Caco-2 (cell line): Measurements from ENCODE around the gene F8A3. TPM values are rescaled to one million over a fixed set of nuclear protein-coding genes. Genes with fewer than 3 reads are reported as not detected.
"Not testable (repeated sequence)": the region's sequence is repeated elsewhere in the genome, so short reads cannot be mapped to it uniquely, and the experiment has no call there.

Experiments used
- Bru-seq: library from RNA; stranded (reverse); fragments of 400-500 nt; gene quantifications from one replicate; lab custom pipeline; 2021; lab: Mats Ljungman, UMichigan
- BruChase-seq, 2 experiments: library from RNA; stranded (reverse); fragments of 400-500 nt; gene quantifications; one replicate each; lab custom pipeline; 2021; lab: Mats Ljungman, UMichigan
- BruUV-seq: library from RNA; stranded (reverse); fragments of 400-500 nt; replicated peaks from 2 replicates; lab custom pipeline; 2021; lab: Mats Ljungman, UMichigan
- CTCF ChIA-PET: fragments of 300-600 bp; sonication (Branson Sonifier 250); formaldehyde crosslinking; loops from one replicate; lab custom pipeline; 2022; ENCODE audit warnings: antibody characterized with exemption; lab: Charles Lee
- POLR2A ChIA-PET: fragments of 300-600 bp; sonication (Branson Sonifier 250); formaldehyde crosslinking; loops from one replicate; lab custom pipeline; 2022; ENCODE audit warnings: antibody characterized with exemption; lab: Charles Lee
- DNase-seq, 2 experiments: peaks; one replicate each; pipeline versions ENCODE4 v3.0.0 to v3.0.0-alpha.2; 2020 to 2022
- H3K27me3 ChIP-seq: replicated peaks from 2 replicates; pipeline ENCODE4 v1.6.0; 2011; ENCODE audit warnings: low read length; ENCODE audit not compliant: control insufficient read depth, insufficient read depth
- H3K36me3 ChIP-seq: 2 replicates; pipeline ENCODE4 v1.5.1; 2011; ENCODE audit warnings: low read length; ENCODE audit not compliant: control insufficient read depth, insufficient read depth
- H3K4me1 ChIP-seq: fragments of 250-450 bp; sonication (Bioruptor Pico); 2 replicates; pipeline ENCODE4 v1.5.1; 2020; ENCODE audit warnings: mild to moderate bottlenecking
- H3K4me3 ChIP-seq: 2 replicates; pipeline ENCODE4 v1.5.1; 2011; ENCODE audit warnings: low read depth, mild to moderate bottlenecking, control low read depth, low read length
- H3K9me3 ChIP-seq: fragments of 250-450 bp; sonication (Bioruptor Pico); 2 replicates; pipeline ENCODE4 v1.5.1; 2020; ENCODE audit warnings: mild to moderate bottlenecking, moderate library complexity
- H3K27ac Mint-ChIP-seq: one replicate; pipeline ENCODE4 v1.8.0; 2022; ENCODE audit warnings: mixed read lengths; ENCODE audit not compliant: unreplicated experiment
- H3K27me3 Mint-ChIP-seq: one replicate; pipeline ENCODE4 v1.8.0; 2022; ENCODE audit warnings: mixed read lengths; ENCODE audit not compliant: insufficient read depth, unreplicated experiment
- H3K36me3 Mint-ChIP-seq: one replicate; pipeline ENCODE4 v1.8.0; 2022; ENCODE audit warnings: mild to moderate bottlenecking, mixed read lengths; ENCODE audit not compliant: insufficient read depth, unreplicated experiment
- H3K4me1 Mint-ChIP-seq: one replicate; pipeline ENCODE4 v1.8.0; 2022; ENCODE audit warnings: low read depth, mixed read lengths; ENCODE audit not compliant: unreplicated experiment
- H3K4me3 Mint-ChIP-seq: one replicate; pipeline ENCODE4 v1.8.0; 2022; ENCODE audit warnings: mild to moderate bottlenecking, moderate library complexity, mixed read lengths; ENCODE audit not compliant: unreplicated experiment
- H3K9me3 Mint-ChIP-seq: one replicate; pipeline ENCODE4 v1.8.0; 2022; ENCODE audit warnings: mixed read lengths; ENCODE audit not compliant: unreplicated experiment
- CTCF ChIP-seq, 2 experiments: fragments of 200-600 bp in 1 of 2; IDR thresholded peaks; 1 replicate in 1 of 2; 2 replicates in 1 of 2; pipeline versions ENCODE4 v1.5.1 to v1.8.0; 2011 to 2022; ENCODE audit warnings: antibody characterized with exemption in 1 of 2, control low read depth in 1 of 2, inconsistent platforms in 1 of 2, low read depth in 1 of 2, low read length in 1 of 2, mild to moderate bottlenecking in 1 of 2, moderate library complexity in 1 of 2; ENCODE audit not compliant: insufficient read depth in 1 of 2, severe bottlenecking in 1 of 2, unreplicated experiment in 1 of 2
- intact Hi-C: fragments of 100-400 bp; cut with micrococcal nuclease; formaldehyde crosslinking; loops from one replicate; pipeline ENCODE4 v1.10.0; 2022; ENCODE audit not compliant: unreplicated experiment
- long read RNA-seq: library from polyadenylated mRNA; stranded (forward); transcript quantifications from one replicate; pipeline ENCODE4 v2.0.0, GENCODE V29; 2022
- total RNA-seq: library from RNA; stranded (reverse); gene quantifications from 2 replicates; pipeline ENCODE4 v1.2.3, GENCODE V29; 2022

The F8A3 gene
- total RNA-seq, result 7.5 and 8.5 TPM in 2 replicates
- Bru-seq, nascent RNA, result not detected
- percentile 20 among the genes with signal in this experiment for BruChase-seq, experiment 1, labeled RNA remaining after a 2-hour chase
- not detected for BruChase-seq, experiment 2, labeled RNA remaining after a 6-hour chase
- long read RNA-seq, transcript F8A3-201 (1 exons, 1,759 nt), result major isoform, 29 of 29 reads
- long read RNA-seq, partial matches to known transcripts, result 0 of 29 reads
- long read RNA-seq, other reads (novel, unspliced or antisense), result 0 of 29 reads

- BruUV-seq, H3K27me3 Mint-ChIP-seq, H3K27me3 ChIP-seq, H3K9me3 Mint-ChIP-seq, H3K4me1 Mint-ChIP-seq, DNase-seq, intact Hi-C loops, CTCF ChIA-PET, H3K27ac Mint-ChIP-seq, H3K4me3 ChIP-seq, POLR2A ChIA-PET, H3K4me1 ChIP-seq, H3K36me3 ChIP-seq, H3K4me3 Mint-ChIP-seq, H3K9me3 ChIP-seq, H3K36me3 Mint-ChIP-seq: not testable (repeated sequence)
Observed at GRCh38 chrX:155458471-155458870, at the start of gene F8A3. F8A3 (minus strand) TSS chrX:155458620; CDS start chrX:155458600, 20 bp downstream.

GRCh38 chrX:155505296-155505695 lies 46.9 kb upstream of the F8A3 start:
- POLR2A ChIA-PET, result no interaction called here
- no peaks in the 10 kb centered on the region for H3K36me3 Mint-ChIP-seq
- no peaks in the 10 kb centered on the region for H3K27me3 Mint-ChIP-seq

GRCh38 chrX:155495134-155495533 lies 36.7 kb upstream of the F8A3 start:
- BruUV-seq, H3K27me3 Mint-ChIP-seq, H3K36me3 ChIP-seq, H3K4me3 ChIP-seq, CTCF ChIA-PET, DNase-seq, POLR2A ChIA-PET, H3K36me3 Mint-ChIP-seq, H3K4me1 ChIP-seq, H3K9me3 Mint-ChIP-seq, H3K9me3 ChIP-seq, intact Hi-C loops, H3K27ac Mint-ChIP-seq, H3K27me3 ChIP-seq, H3K4me3 Mint-ChIP-seq, H3K4me1 Mint-ChIP-seq: not testable (repeated sequence)

More at GRCh38 chrX:155505296-155505695, 46.9 kb upstream of the F8A3 start:
- Mint-ChIP-seq H3K9me3 (no peaks in the 10 kb centered on the region), H3K4me3 (no peak overlapping the region), H3K4me1 (no peaks in the 10 kb centered on the region), H3K27ac (no peak overlapping the region)
- TF ChIP-seq CTCF (IDR thresholded peaks at IDR 0.05; ENCODE audit: insufficient read depth in 1 of 2, low read depth in 1 of 2, low read length in 1 of 2, severe bottlenecking in 1 of 2, unreplicated experiment in 1 of 2), result no peak
- DNase-seq, result no peak
- intact Hi-C loops, result no loop called here
- CTCF ChIA-PET, result no interaction called here
- H3K36me3 ChIP-seq, result no peaks in the 10 kb centered on the region
- no peaks in the 10 kb centered on the region for H3K9me3 ChIP-seq
- H3K4me1 ChIP-seq, result no peaks in the 10 kb centered on the region
- H3K4me3 ChIP-seq, result no peak overlapping the region
- no peaks in the 10 kb centered on the region for H3K27me3 ChIP-seq
- no TSS peak for BruUV-seq

DNA sequence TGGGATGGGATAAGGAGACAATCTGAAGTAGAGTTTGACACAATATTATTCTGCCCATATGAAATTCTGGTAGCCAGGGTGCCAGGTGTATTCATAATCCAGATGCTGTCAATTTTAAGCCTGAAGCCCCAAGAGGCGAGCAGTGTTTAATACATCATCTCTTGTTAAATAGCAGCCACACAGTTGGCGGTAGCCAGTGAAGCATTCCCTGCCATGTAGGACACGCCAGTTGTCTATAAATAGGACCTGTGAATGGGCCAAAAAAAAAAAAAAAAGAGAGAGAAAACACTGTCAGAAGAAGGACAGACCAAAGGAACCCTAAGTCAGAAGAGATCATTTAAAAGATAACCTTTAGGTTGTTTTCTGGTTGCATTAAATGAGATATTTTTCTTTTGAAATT lies 33.0 kb upstream of the F8A3 start:
- H3K36me3 Mint-ChIP-seq, H3K9me3 ChIP-seq, H3K27me3 ChIP-seq, CTCF ChIA-PET, H3K36me3 ChIP-seq, H3K4me3 ChIP-seq, H3K27ac Mint-ChIP-seq, H3K4me1 Mint-ChIP-seq, intact Hi-C loops, H3K27me3 Mint-ChIP-seq, H3K4me3 Mint-ChIP-seq, POLR2A ChIA-PET, BruUV-seq, H3K9me3 Mint-ChIP-seq, H3K4me1 ChIP-seq, DNase-seq: not testable (repeated sequence)

- BruUV-seq, CTCF ChIA-PET, H3K4me1 Mint-ChIP-seq, H3K36me3 Mint-ChIP-seq, POLR2A ChIA-PET, intact Hi-C loops, H3K9me3 ChIP-seq, H3K27me3 Mint-ChIP-seq, H3K27me3 ChIP-seq, DNase-seq, H3K36me3 ChIP-seq, H3K4me3 ChIP-seq, H3K4me1 ChIP-seq, H3K27ac Mint-ChIP-seq, H3K9me3 Mint-ChIP-seq, H3K4me3 Mint-ChIP-seq: not testable (repeated sequence)
Observed at GRCh38 chrX:155477136-155477535, 18.7 kb upstream of the F8A3 start.

DNA sequence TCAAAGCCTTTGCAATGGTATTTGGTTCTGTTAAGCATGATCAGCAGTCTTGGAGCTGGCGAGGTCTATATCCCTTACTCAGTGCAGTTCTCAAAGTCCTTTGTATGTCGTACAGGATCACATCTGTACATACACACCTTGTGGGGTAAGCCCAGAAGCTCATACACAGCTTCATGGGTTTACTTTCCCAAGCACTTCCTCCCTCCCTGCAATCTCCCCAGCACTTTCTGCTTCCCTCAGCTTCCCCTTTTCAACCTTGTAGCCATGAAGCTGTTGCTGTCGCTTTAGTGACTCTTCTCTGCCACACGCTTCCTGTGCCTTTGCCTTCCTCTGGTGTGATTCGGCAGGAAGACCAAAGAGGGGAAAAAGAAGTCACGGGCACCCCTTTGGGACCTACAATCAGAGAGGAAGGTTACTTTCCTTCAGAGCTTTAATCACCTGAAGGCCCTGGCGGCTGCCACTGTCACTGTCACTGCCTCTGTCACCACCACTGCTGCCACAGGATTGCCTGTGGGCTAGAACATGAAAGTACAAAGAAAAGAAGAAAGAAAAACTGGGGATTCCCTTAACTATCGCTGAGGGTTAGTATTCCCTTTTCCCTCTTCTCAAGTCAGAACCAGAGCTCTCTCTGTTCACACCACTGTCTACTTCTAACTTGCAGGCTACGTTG lies 8.0 kb upstream of the F8A3 start:
- H3K36me3 Mint-ChIP-seq, H3K4me1 Mint-ChIP-seq, H3K9me3 ChIP-seq, BruUV-seq, CTCF ChIA-PET, H3K27me3 ChIP-seq, H3K27me3 Mint-ChIP-seq, H3K4me1 ChIP-seq, H3K4me3 Mint-ChIP-seq, H3K9me3 Mint-ChIP-seq, H3K27ac Mint-ChIP-seq, H3K36me3 ChIP-seq, H3K4me3 ChIP-seq, intact Hi-C loops, DNase-seq, POLR2A ChIA-PET: not testable (repeated sequence)
